Muscle of leg (tissue), 16 donors: Measurements from ENCODE around the gene MAPKAPK2. TPM values are rescaled to one million over a fixed set of nuclear protein-coding genes. Genes with fewer than 3 reads are reported as not detected.
"Not testable (repeated sequence)": the region's sequence is repeated elsewhere in the genome, so short reads cannot be mapped to it uniquely, and the experiment has no call there.

Source experiments
- DNase-seq: peaks from one replicate; pipeline ENCODE4 v3.0.0; 2013
- H3K27ac ChIP-seq: one replicate; pipeline ENCODE4 v1.5.1; 2013; ENCODE audit warnings: mild to moderate bottlenecking, low read length, control low read depth
- H3K27me3 ChIP-seq: one replicate; pipeline ENCODE4 v1.6.1; 2013; ENCODE audit warnings: low read length; ENCODE audit not compliant: control insufficient read depth, insufficient read depth
- H3K36me3 ChIP-seq: one replicate; pipeline ENCODE4 v1.6.1; 2013; ENCODE audit warnings: low read length; ENCODE audit not compliant: control insufficient read depth, insufficient read depth
- H3K4me1 ChIP-seq: one replicate; pipeline ENCODE4 v1.6.1; 2013; ENCODE audit warnings: low read length; ENCODE audit not compliant: control insufficient read depth, insufficient read depth
- H3K4me3 ChIP-seq: one replicate; pipeline ENCODE4 v1.5.1; 2013; ENCODE audit warnings: low read length, control low read depth
- H3K9me3 ChIP-seq: replicated peaks from 2 replicates; pipeline ENCODE4 v1.6.1; 2013; ENCODE audit warnings: low read depth, low read length; ENCODE audit not compliant: control insufficient read depth
- WGBS: methylation state at CpG from one replicate; pipeline ENCODE4 v1.1.5; 2013; ENCODE audit warnings: missing lambda C conversion rate; ENCODE audit not compliant: insufficient coverage; 5-methylcytosine and 5-hydroxymethylcytosine counted together
- long read RNA-seq, 11 donors: transcript quantifications; one replicate each; lab custom pipeline, GENCODE V29; 2026
- polyA plus RNA-seq, 8 donors: library from polyadenylated mRNA; unstranded; fragments of 120-200 nt; gene quantifications; one replicate each; pipeline versions ENCODE4 v1.2.1 to v1.2.3, GENCODE V29; 2013; ENCODE audit warnings: inconsistent platforms in 1 of 8, low replicate concordance in 1 of 8; ENCODE audit not compliant: insufficient read length in 8 of 8, insufficient read depth in 1 of 8
- total RNA-seq: library from RNA; stranded (reverse); fragments of 120-200 nt; gene quantifications from one replicate; pipeline ENCODE4 v1.2.4, GENCODE V29; 2013

The MAPKAPK2 gene
- total RNA-seq: 39.7 TPM
- 10 to 100 TPM; 55.2 to 76.6 (median 70.7) TPM for polyA plus RNA-seq
- long read RNA-seq, donor 1, transcript MAPKAPK2-202 (10 exons, 2,961 nt): major isoform, 6 of 6 reads
- long read RNA-seq, donor 1, partial matches to known transcripts: 0 of 6 reads
- long read RNA-seq, donor 1, other reads (novel, unspliced or antisense): 0 of 6 reads
- long read RNA-seq, donor 2: 0 reads
- long read RNA-seq, donor 3, transcript MAPKAPK2-202 (10 exons, 2,961 nt): major isoform, 18 of 48 reads
- long read RNA-seq, donor 3, partial matches to known transcripts: 30 of 48 reads
- long read RNA-seq, donor 3, other reads (novel, unspliced or antisense): 0 of 48 reads
- long read RNA-seq, donor 4, transcript MAPKAPK2-202 (10 exons, 2,961 nt): major isoform, 7 of 18 reads
- long read RNA-seq, donor 4, partial matches to known transcripts: 10 of 18 reads
- long read RNA-seq, donor 4, other reads (novel, unspliced or antisense): 0 of 18 reads
- long read RNA-seq, donor 5, transcript MAPKAPK2-202 (10 exons, 2,961 nt): major isoform, 26 of 46 reads
- long read RNA-seq, donor 5, partial matches to known transcripts: 20 of 46 reads
- long read RNA-seq, donor 5, other reads (novel, unspliced or antisense): 0 of 46 reads
- long read RNA-seq, donor 6, transcript MAPKAPK2-202 (10 exons, 2,961 nt): major isoform, 26 of 42 reads
- long read RNA-seq, donor 6, partial matches to known transcripts: 16 of 42 reads
- long read RNA-seq, donor 6, other reads (novel, unspliced or antisense): 0 of 42 reads
- long read RNA-seq, donor 7, transcript MAPKAPK2-202 (10 exons, 2,961 nt): major isoform, 13 of 52 reads
- long read RNA-seq, donor 7, partial matches to known transcripts: 38 of 52 reads
- long read RNA-seq, donor 7, other reads (novel, unspliced or antisense): 0 of 52 reads
- long read RNA-seq, donor 8, partial matches to known transcripts: 0 of 4 reads
- long read RNA-seq, donor 8, other reads (novel, unspliced or antisense): 0 of 4 reads
- long read RNA-seq, donor 9, transcript MAPKAPK2-202 (10 exons, 2,961 nt): major isoform, 9 of 16 reads
- long read RNA-seq, donor 9, partial matches to known transcripts: 7 of 16 reads
- long read RNA-seq, donor 9, other reads (novel, unspliced or antisense): 0 of 16 reads
- long read RNA-seq, donor 10, transcript MAPKAPK2-202 (10 exons, 2,961 nt): major isoform, 11 of 11 reads
- long read RNA-seq, donor 10, partial matches to known transcripts: 0 of 11 reads
- long read RNA-seq, donor 10, other reads (novel, unspliced or antisense): 0 of 11 reads
- long read RNA-seq, donor 11, transcript MAPKAPK2-202 (10 exons, 2,961 nt): major isoform, 14 of 14 reads
- long read RNA-seq, donor 11, partial matches to known transcripts: 0 of 14 reads
- long read RNA-seq, donor 11, other reads (novel, unspliced or antisense): 0 of 14 reads

- under 1% methylated on average over 49 of the region's 82 CpGs for WGBS
- Histone ChIP-seq H3K36me3 (peaks cover 3% of the 10 kb centered on the region), H3K27ac (peak within 1 kb of the TSS; percentile 97), H3K4me3 (peak within 1 kb of the TSS; percentile 76), H3K9me3 (no peaks in the 10 kb centered on the region), H3K4me1 (peaks cover 25% of the 10 kb centered on the region), H3K27me3 (peaks cover 11% of the 10 kb centered on the region)
- DNase-seq: peak; percentile 85
Measured at GRCh38 chr1:206684478-206685333, at the start of gene MAPKAPK2. Gene MAPKAPK2, plus strand, starts transcription at chr1:206684905. Its CDS starts 325 bp downstream, at chr1:206685230.

- DNase-seq: peak; percentile 95
- peaks cover 22% of the 10 kb centered on the region for H3K4me1 ChIP-seq
- peak within 1 kb of the TSS; percentile 77 for H3K4me3 ChIP-seq
- under 1% methylated on average over 72 of the region's 84 CpGs for WGBS
- H3K27ac ChIP-seq: peak within 1 kb of the TSS; percentile 85
- peaks cover 9% of the 10 kb centered on the region for H3K27me3 ChIP-seq
- H3K9me3 ChIP-seq: no peaks in the 10 kb centered on the region
- peaks cover 3% of the 10 kb centered on the region for H3K36me3 ChIP-seq
Measured at GRCh38 chr1:206635080-206635977, 49.4 kb upstream of the MAPKAPK2 start, which contains the start of gene DYRK3. Gene DYRK3, plus strand, starts transcription at chr1:206635536. Its CDS starts 168 bp downstream, at chr1:206635704.

GRCh38 chr1:206635978-206636345 is 48.7 kb upstream of the MAPKAPK2 start:
- peaks cover 21% of the 10 kb centered on the region for H3K4me1 ChIP-seq
- peak; percentile 41 for DNase-seq
- peak overlapping the region; percentile 85 for H3K27ac ChIP-seq
- WGBS: 0% methylated on average over 2 of the region's 14 CpGs
- no peaks in the 10 kb centered on the region for H3K9me3 ChIP-seq
- H3K4me3 ChIP-seq: peak overlapping the region; percentile 77
- H3K27me3 ChIP-seq: peaks cover 9% of the 10 kb centered on the region
- H3K36me3 ChIP-seq: peaks cover 3% of the 10 kb centered on the region

GRCh38 chr1:206636671-206637070 is 48.0 kb upstream of the MAPKAPK2 start:
- Histone ChIP-seq H3K4me3 (no peak overlapping the region), H3K27me3 (peaks cover 9% of the 10 kb centered on the region), H3K4me1 (peaks cover 19% of the 10 kb centered on the region), H3K36me3 (peaks cover 3% of the 10 kb centered on the region), H3K27ac (no peak overlapping the region), H3K9me3 (no peaks in the 10 kb centered on the region)
- no peak for DNase-seq
- no CpG with 5 or more reads among the region's 4 CpGs for WGBS

- no peak overlapping the region for H3K4me3 ChIP-seq
- H3K27ac ChIP-seq: no peak overlapping the region
- peaks cover 3% of the 10 kb centered on the region for H3K36me3 ChIP-seq
Measured at GRCh38 chr1:206637605-206638004, 47.1 kb upstream of the MAPKAPK2 start.

GRCh38 chr1:206642074-206642473 is 42.6 kb upstream of the MAPKAPK2 start:
- H3K4me3 ChIP-seq, DNase-seq, H3K27ac ChIP-seq, H3K27me3 ChIP-seq, H3K36me3 ChIP-seq, H3K4me1 ChIP-seq, H3K9me3 ChIP-seq: not testable (repeated sequence)
- WGBS: no CpG with 5 or more reads among the region's 2 CpGs

More at GRCh38 chr1:206637605-206638004, 47.1 kb upstream of the MAPKAPK2 start:
- H3K9me3 ChIP-seq: no peaks in the 10 kb centered on the region
- H3K27me3 ChIP-seq: peaks cover 9% of the 10 kb centered on the region
- DNase-seq: no peak
- peaks cover 19% of the 10 kb centered on the region for H3K4me1 ChIP-seq

GRCh38 chr1:206643118-206643698 is 41.5 kb upstream of the MAPKAPK2 start:
- Histone ChIP-seq H3K36me3 (peaks cover 12% of the 10 kb centered on the region), H3K9me3 (no peaks in the 10 kb centered on the region), H3K4me1 (no peaks in the 10 kb centered on the region), H3K27me3 (no peaks in the 10 kb centered on the region), H3K27ac (no peak overlapping the region), H3K4me3 (no peak overlapping the region)
- 64% methylated on average over 1 of the region's 3 CpGs for WGBS
- no peak for DNase-seq

- WGBS: no CpG with 5 or more reads among the region's 1 CpG
- Histone ChIP-seq H3K36me3 (peaks cover 14% of the 10 kb centered on the region), H3K4me1 (no peaks in the 10 kb centered on the region), H3K27me3 (no peaks in the 10 kb centered on the region), H3K27ac (no peak overlapping the region), H3K9me3 (no peaks in the 10 kb centered on the region), H3K4me3 (no peak overlapping the region)
- no peak for DNase-seq
Measured at GRCh38 chr1:206646504-206646903, 38.2 kb upstream of the MAPKAPK2 start.
